HG03135 (cell line): ENCODE measurements around the gene ARHGAP23.

Experiments
- ATAC-seq: cut with Tn5 transposase; IDR thresholded peaks from one replicate; pipeline ENCODE4 v1.9.1; 2021; ENCODE audit warnings: mild to moderate bottlenecking, moderate library complexity; ENCODE audit not compliant: unreplicated experiment

Gene ARHGAP23

GRCh38 chr17:38442548-38442947 is 14.3 kb downstream of the ARHGAP23 start:
- no peak for ATAC-seq

- no peak for ATAC-seq
Measured at GRCh38 chr17:38443356-38444031, 15.2 kb downstream of the ARHGAP23 start.

GRCh38 chr17:38444151-38444550 is 15.9 kb downstream of the ARHGAP23 start:
- ATAC-seq = no peak

GRCh38 chr17:38447502-38448085 is 19.3 kb downstream of the ARHGAP23 start:
- ATAC-seq = no peak

GRCh38 chr17:38448208-38448771 is 20.0 kb downstream of the ARHGAP23 start:
- ATAC-seq = no peak

GRCh38 chr17:38449364-38449763 is 21.1 kb downstream of the ARHGAP23 start:
- no peak for ATAC-seq

- no peak for ATAC-seq
Measured at GRCh38 chr17:38450557-38451029, 22.3 kb downstream of the ARHGAP23 start.

- ATAC-seq = no peak
Measured at GRCh38 chr17:38451030-38451839, 23.0 kb downstream of the ARHGAP23 start.

GRCh38 chr17:38451840-38452529 is 23.7 kb downstream of the ARHGAP23 start:
- no peak for ATAC-seq

- ATAC-seq = no peak
Measured at GRCh38 chr17:38452719-38453118, 24.5 kb downstream of the ARHGAP23 start.

- ATAC-seq = no peak
Measured at GRCh38 chr17:38453951-38454421, 25.7 kb downstream of the ARHGAP23 start.

GRCh38 chr17:38454532-38454931 is 26.3 kb downstream of the ARHGAP23 start:
- no peak for ATAC-seq

- no peak for ATAC-seq
Measured at GRCh38 chr17:38455288-38455915, 27.1 kb downstream of the ARHGAP23 start.

GRCh38 chr17:38456031-38456815 is 28.0 kb downstream of the ARHGAP23 start:
- ATAC-seq = no peak

GRCh38 chr17:38457577-38458371 is 29.5 kb downstream of the ARHGAP23 start:
- no peak for ATAC-seq

GRCh38 chr17:38458521-38458920 is 30.3 kb downstream of the ARHGAP23 start:
- no peak for ATAC-seq

GRCh38 chr17:38459567-38459966 is 31.3 kb downstream of the ARHGAP23 start:
- ATAC-seq = no peak

GRCh38 chr17:38460082-38460715 is 31.9 kb downstream of the ARHGAP23 start:
- ATAC-seq = no peak
